A549 treated with RU486 at 1 μM for 4 hours (cell line): ENCODE data around the gene FRG2. TPM values are rescaled to one million over a fixed set of nuclear protein-coding genes. Genes with fewer than 3 reads are reported as not detected.

ENCODE experiments used
- total RNA-seq: library from RNA; stranded (reverse); fragments of 200-300 nt; extraction: Qiagen RNA extraction; gene quantifications from 5 replicates; pipeline ENCODE4 v1.2.3, GENCODE V29; 2022; ENCODE audit warnings: low read depth

Gene FRG2
- 0.05 to 0.09 TPM in 2 of 5 replicates, not detected in the others for total RNA-seq

GRCh38 chr4:190027156-190027555 lies at the start of gene FRG2:
TSS of gene FRG2 (minus strand) at chr4:190027256. CDS start at chr4:190027204, 52 bp downstream.

GRCh38 chr4:190064342-190064741 lies 37.3 kb upstream of the FRG2 start, which contains the start of gene DBET:
TSS of gene DBET (plus strand) at chr4:190064502.

Other genes starting within 250 kb of the FRG2 start
- 35.4 to 47.5 TPM (median 39.5 TPM) in 5 replicates for gene FRG1, start 86.4 kb downstream of the FRG2 start, total RNA-seq
- not detected in 5 replicates for gene DBET, start 37.2 kb upstream of the FRG2 start, total RNA-seq
- not detected in 5 replicates for gene DUX4, start 146.5 kb upstream of the FRG2 start, total RNA-seq